ENCODE results near the gene TAS2R19.
"Not testable (repeated sequence)": the region's sequence is repeated elsewhere in the genome, so short reads cannot be mapped to it uniquely, and the experiment has no call there.

Gene TAS2R19

GRCh38 chr12:11059041-11059440 lies 36.6 kb upstream of the TAS2R19 start:
- TF ChIP-seq CTCF (IDR thresholded peaks at IDR 0.05), result no peak
- Histone ChIP-seq H3K27ac (no peak overlapping the region), H3K4me3 (no peak overlapping the region)
- DNase-seq (ENCODE audit: low spot score), result no peak

- Histone ChIP-seq H3K27ac (no peak overlapping the region), H3K4me3 (no peak overlapping the region)
- no peak for TF ChIP-seq CTCF (IDR thresholded peaks at IDR 0.05)
- no peak for DNase-seq (ENCODE audit: low spot score)
These were observed 32.9 kb upstream of the TAS2R19 start for GRCh38 chr12:11055306-11055705.

- H3K4me3 ChIP-seq; DNase-seq (ENCODE audit: low spot score); H3K27ac ChIP-seq: not testable (repeated sequence)
These were observed 27.5 kb upstream of the TAS2R19 start for GRCh38 chr12:11049806-11050531.

- DNase-seq (ENCODE audit: low spot score); H3K27ac ChIP-seq: not testable (repeated sequence)
These were observed 18.9 kb upstream of the TAS2R19 start for GRCh38 chr12:11041366-11041765.

GRCh38 chr12:11040162-11040561 lies 17.7 kb upstream of the TAS2R19 start:
- Histone ChIP-seq H3K4me3 (no peak overlapping the region), H3K27ac (no peak overlapping the region)
- DNase-seq (ENCODE audit: low spot score), result no peak
- no peak for TF ChIP-seq CTCF (IDR thresholded peaks at IDR 0.05)

More at GRCh38 chr12:11041366-11041765, 18.9 kb upstream of the TAS2R19 start:
- not testable (repeated sequence) for H3K4me3 ChIP-seq

GRCh38 chr12:11039171-11039570 lies 16.8 kb upstream of the TAS2R19 start:
- no peak overlapping the region for H3K4me3 ChIP-seq
- TF ChIP-seq CTCF (IDR thresholded peaks at IDR 0.05), result no peak

GRCh38 chr12:11033959-11034358 lies 11.5 kb upstream of the TAS2R19 start:
- not testable (repeated sequence) for H3K4me3 ChIP-seq; DNase-seq (ENCODE audit: low spot score)

More at GRCh38 chr12:11039171-11039570, 16.8 kb upstream of the TAS2R19 start:
- no peak overlapping the region for H3K27ac ChIP-seq
- DNase-seq (ENCODE audit: low spot score), result no peak

GRCh38 chr12:11031307-11031706 lies 8.9 kb upstream of the TAS2R19 start, which contains the start of gene TAS2R31:
TSS of gene TAS2R31 (minus strand) at chr12:11031407. CDS start at chr12:11031335, 72 bp downstream.
- no peak for TF ChIP-seq CTCF (IDR thresholded peaks at IDR 0.05)
- Histone ChIP-seq H3K27ac (no peak within 1 kb of the TSS), H3K4me3 (no peak within 1 kb of the TSS)
- DNase-seq (ENCODE audit: low spot score), result no peak

More at GRCh38 chr12:11033959-11034358, 11.5 kb upstream of the TAS2R19 start:
- not testable (repeated sequence) for H3K27ac ChIP-seq
